Erythroblast (primary cell): ENCODE data around the gene COX14.

Experiments used
- GATA1 ChIP-seq: IDR thresholded peaks from 2 replicates; pipeline ENCODE4 v1.6.1; 2011; ENCODE audit warnings: low read depth, mild to moderate bottlenecking, control low read depth, low read length, moderate library complexity
- POLR2A ChIP-seq: IDR thresholded peaks from 2 replicates; pipeline ENCODE4 v1.6.1; 2011; ENCODE audit warnings: mild to moderate bottlenecking, low read length

- no peak for TF ChIP-seq POLR2A
- TF ChIP-seq GATA1 = no peak
These were observed 28.7 kb upstream of the COX14 start for GRCh38 chr12:50083301-50083700.
